Measurements from ENCODE around the gene CAB39. TPM values are rescaled to one million over a fixed set of nuclear protein-coding genes. Genes with fewer than 3 reads are reported as not detected.

CAB39 gene
- total and polyA plus RNA-seq, 11 donors, result 28.6 to 99.2 (median 84.2) TPM

DNA sequence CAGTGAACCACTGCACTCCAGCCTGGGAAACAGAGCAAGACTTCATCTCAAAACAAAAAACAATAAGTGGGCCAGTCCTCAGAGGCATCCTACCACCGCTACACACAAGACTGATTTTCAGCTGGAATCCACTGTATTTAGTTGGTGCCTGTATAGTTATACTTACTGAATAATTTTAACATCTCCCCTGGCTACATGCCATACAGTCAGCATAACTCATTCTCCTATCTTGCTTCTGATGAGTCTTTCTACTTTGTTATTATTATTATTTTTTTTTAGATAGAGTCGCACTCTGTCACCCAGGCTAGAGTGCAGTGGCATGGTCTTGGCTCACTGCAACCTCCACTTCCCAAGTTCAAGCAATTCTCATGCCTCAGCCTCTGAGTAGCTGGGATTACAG is 19.9 kb upstream of the CAB39 start:
- H3K27me3 ChIP-seq, result no peaks in the 10 kb centered on the region
- ATAC-seq (no peak), DNase-seq (no peak)
- H3K27ac ChIP-seq, result no peak overlapping the region
- H3K4me3 ChIP-seq, result no peak overlapping the region
- WGBS, 4 donors, result 83 to 90% (median 86%) methylated on average over 2 of the region's 2 CpGs
- TF ChIP-seq, protein P1, sequence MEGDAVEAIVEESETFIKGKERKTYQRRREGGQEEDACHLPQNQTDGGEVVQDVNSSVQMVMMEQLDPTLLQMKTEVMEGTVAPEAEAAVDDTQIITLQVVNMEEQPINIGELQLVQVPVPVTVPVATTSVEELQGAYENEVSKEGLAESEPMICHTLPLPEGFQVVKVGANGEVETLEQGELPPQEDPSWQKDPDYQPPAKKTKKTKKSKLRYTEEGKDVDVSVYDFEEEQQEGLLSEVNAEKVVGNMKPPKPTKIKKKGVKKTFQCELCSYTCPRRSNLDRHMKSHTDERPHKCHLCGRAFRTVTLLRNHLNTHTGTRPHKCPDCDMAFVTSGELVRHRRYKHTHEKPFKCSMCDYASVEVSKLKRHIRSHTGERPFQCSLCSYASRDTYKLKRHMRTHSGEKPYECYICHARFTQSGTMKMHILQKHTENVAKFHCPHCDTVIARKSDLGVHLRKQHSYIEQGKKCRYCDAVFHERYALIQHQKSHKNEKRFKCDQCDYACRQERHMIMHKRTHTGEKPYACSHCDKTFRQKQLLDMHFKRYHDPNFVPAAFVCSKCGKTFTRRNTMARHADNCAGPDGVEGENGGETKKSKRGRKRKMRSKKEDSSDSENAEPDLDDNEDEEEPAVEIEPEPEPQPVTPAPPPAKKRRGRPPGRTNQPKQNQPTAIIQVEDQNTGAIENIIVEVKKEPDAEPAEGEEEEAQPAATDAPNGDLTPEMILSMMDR (IDR thresholded peaks at IDR 0.05), result no peak
- no peak for TF ChIP-seq POLR2A (IDR thresholded peaks at IDR 0.05)
- intact Hi-C loops (cut with DNase I), result no loop called here
- H3K36me3 ChIP-seq, result no peaks in the 10 kb centered on the region
- peaks cover 0 to 10% (median 0%) of the 10 kb centered on the region in 12 donors for H3K4me1 ChIP-seq
- no peaks in the 10 kb centered on the region for H3K9me3 ChIP-seq

GRCh38 chr2:230693411-230693810 is 19.2 kb upstream of the CAB39 start:
- Histone ChIP-seq H3K4me3 (no peak overlapping the region), H3K27me3 (no peaks in the 10 kb centered on the region), H3K27ac (no peak overlapping the region), H3K9me3 (no peaks in the 10 kb centered on the region), H3K4me1 (peaks cover 0 to 10% (median 0%) of the 10 kb centered on the region in 12 donors), H3K36me3 (no peaks in the 10 kb centered on the region)
- intact Hi-C loops (cut with DNase I), result no loop called here
- no peak for ATAC-seq
- TF ChIP-seq, protein P1 (IDR thresholded peaks at IDR 0.05), result no peak
- no peak for TF ChIP-seq POLR2A (IDR thresholded peaks at IDR 0.05)
- no peak for DNase-seq
- WGBS, 4 donors, result 84 to 86% (median 84%) methylated on average over 6 of the region's 6 CpGs

DNA sequence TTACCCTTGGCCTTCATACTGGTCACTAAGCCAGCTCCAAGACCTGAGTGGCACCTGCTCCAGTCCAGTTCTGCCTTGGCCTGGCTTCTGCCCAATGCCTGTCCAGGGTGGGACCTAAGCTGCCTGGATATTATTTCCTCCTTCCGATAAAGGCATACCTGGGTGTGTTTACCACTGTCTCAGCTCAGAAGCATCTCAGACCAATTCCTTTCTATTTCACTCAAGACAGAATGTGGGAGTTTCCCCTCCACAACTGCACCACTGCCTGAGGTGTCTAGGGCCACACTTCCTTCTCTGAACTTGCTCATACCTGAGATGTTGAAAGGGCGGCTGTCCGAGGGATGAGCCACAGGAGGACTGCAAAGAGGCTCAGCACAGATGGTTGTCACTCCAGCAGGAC is 18.4 kb upstream of the CAB39 start:
- H3K27ac ChIP-seq, result no peak overlapping the region
- no peaks in the 10 kb centered on the region for H3K27me3 ChIP-seq
- ATAC-seq, result no peak
- intact Hi-C loops (cut with DNase I), result no loop called here
- WGBS, 4 donors, result 83 to 93% (median 91%) methylated on average over 3 of the region's 3 CpGs
- no peaks in the 10 kb centered on the region for H3K9me3 ChIP-seq
- DNase-seq, result no peak
- H3K36me3 ChIP-seq, result no peaks in the 10 kb centered on the region
- H3K4me1 ChIP-seq, result peaks cover 0 to 6% (median 0%) of the 10 kb centered on the region in 12 donors
- TF ChIP-seq POLR2A (IDR thresholded peaks at IDR 0.05), result no peak
- TF ChIP-seq, protein P1 (IDR thresholded peaks at IDR 0.05), result no peak
- H3K4me3 ChIP-seq, result no peak overlapping the region

- intact Hi-C loops (cut with DNase I), result no loop called here
- H3K9me3 ChIP-seq, result no peaks in the 10 kb centered on the region
- no peaks in the 10 kb centered on the region for H3K36me3 ChIP-seq
- H3K27me3 ChIP-seq, result no peaks in the 10 kb centered on the region
- TF ChIP-seq POLR2A (IDR thresholded peaks at IDR 0.05), result no peak
- TF ChIP-seq, protein P1 (IDR thresholded peaks at IDR 0.05), result no peak
- no peak for DNase-seq
- no peak overlapping the region for H3K27ac ChIP-seq
- WGBS, 4 donors, result 90 to 96% (median 92%) methylated on average over 6 of the region's 6 CpGs
- no peak for ATAC-seq
- H3K4me1 ChIP-seq, result peaks cover 0 to 6% (median 0%) of the 10 kb centered on the region in 12 donors
- no peak overlapping the region for H3K4me3 ChIP-seq
Measured at GRCh38 chr2:230695551-230695950, 17.1 kb upstream of the CAB39 start.
